Activated CD4-positive, alpha-beta T cell treated with anti-CD3 and anti-CD28 coated beads, Interleukin-2, Interleukin-6, amounts not matched to agents 100 ng/mL and 50 ng/mL, durations not matched to agents 16 hours and 8 hours (primary cell): ENCODE results near the gene PLCD4.

Experiments
- DNase-seq: peaks from one replicate; pipeline ENCODE4 v3.0.0-alpha.2; 2020

PLCD4 gene

GRCh38 chr2:218607436-218608115 is at the start of gene PLCD4:
PLCD4 (plus strand) TSS chr2:218607899; CDS start chr2:218615740, 7,841 bp downstream.
- DNase-seq, result no peak

- no peak for DNase-seq
Measured at GRCh38 chr2:218557941-218558340, 49.8 kb upstream of the PLCD4 start.

GRCh38 chr2:218558986-218559385 is 48.7 kb upstream of the PLCD4 start:
- no peak for DNase-seq

GRCh38 chr2:218564056-218564455 is 43.6 kb upstream of the PLCD4 start:
- DNase-seq, result no peak

- no peak for DNase-seq
Measured at GRCh38 chr2:218566296-218566695, 41.4 kb upstream of the PLCD4 start.

GRCh38 chr2:218567797-218568189 is 39.9 kb upstream of the PLCD4 start:
- DNase-seq, result no peak

GRCh38 chr2:218568190-218569037 is 39.3 kb upstream of the PLCD4 start, which contains the start of the genes CNOT9 and USP37:
CNOT9 (plus strand) TSS chr2:218568839; CDS start chr2:218568955, 116 bp downstream.
USP37 (minus strand) TSS chr2:218568351; CDS start chr2:218558653, 9,698 bp downstream.
- peak; percentile 100 for DNase-seq

- DNase-seq, result peak; percentile 68
Measured at GRCh38 chr2:218569038-218569431, 38.7 kb upstream of the PLCD4 start.

GRCh38 chr2:218569661-218570500 is 37.8 kb upstream of the PLCD4 start:
- peak; percentile 32 for DNase-seq

GRCh38 chr2:218570850-218571249 is 36.8 kb upstream of the PLCD4 start:
- DNase-seq, result peak; percentile 19

GRCh38 chr2:218576854-218577253 is 30.8 kb upstream of the PLCD4 start:
- DNase-seq, result no peak

GRCh38 chr2:218577482-218578220 is 30.0 kb upstream of the PLCD4 start:
- no peak for DNase-seq

GRCh38 chr2:218578272-218578877 is 29.3 kb upstream of the PLCD4 start:
- DNase-seq, result no peak

GRCh38 chr2:218582076-218582475 is 25.6 kb upstream of the PLCD4 start:
- DNase-seq, result peak; percentile 73

GRCh38 chr2:218583983-218584850 is 23.5 kb upstream of the PLCD4 start:
- DNase-seq, result no peak

- DNase-seq, result no peak
Measured at GRCh38 chr2:218585541-218585940, 22.2 kb upstream of the PLCD4 start.

- no peak for DNase-seq
Measured at GRCh38 chr2:218605432-218605831, 2.3 kb upstream of the PLCD4 start.

- DNase-seq, result no peak
Measured at GRCh38 chr2:218615868-218616315, 8.2 kb downstream of the PLCD4 start.

GRCh38 chr2:218618102-218618860 is 10.6 kb downstream of the PLCD4 start:
- DNase-seq, result no peak

- no peak for DNase-seq
Measured at GRCh38 chr2:218621007-218621406, 13.3 kb downstream of the PLCD4 start.
